ENCODE measurements around the gene R3HDML.

DNA sequence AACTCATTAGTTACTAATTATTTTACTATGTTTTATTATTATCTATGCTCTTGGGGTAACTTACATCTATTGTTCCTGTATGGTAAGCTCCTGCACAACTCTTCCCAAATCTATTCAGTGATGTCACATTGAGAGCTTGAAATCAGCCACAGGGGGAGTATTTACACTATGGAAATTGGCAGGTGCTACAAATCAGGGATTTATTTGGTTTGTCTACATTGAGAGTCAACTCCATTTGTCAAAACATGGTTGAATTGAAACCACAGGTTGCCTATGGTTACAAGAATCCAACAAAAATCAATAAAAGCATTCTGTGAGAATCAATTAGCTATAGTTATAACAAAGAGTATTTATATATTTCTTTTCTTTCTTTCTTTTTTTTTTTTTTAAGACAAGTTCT lies 22.0 kb upstream of the R3HDML start:
- TF ChIP-seq CTCF (IDR thresholded peaks at IDR 0.05) (no peak), POLR2A (IDR thresholded peaks at IDR 0.05; ENCODE audit: low read depth) (no peak), EP300 (IDR thresholded peaks at IDR 0.05) (no peak)
